ENCODE data around the gene C11orf86. TPM values are rescaled to one million over a fixed set of nuclear protein-coding genes. Genes with fewer than 3 reads are reported as not detected.
"Not testable (repeated sequence)": the region's sequence is repeated elsewhere in the genome, so short reads cannot be mapped to it uniquely, and the experiment has no call there.

The C11orf86 gene
- polyA plus RNA-seq, 4 donors, result 29.8 to 801 (median 320) TPM

DNA sequence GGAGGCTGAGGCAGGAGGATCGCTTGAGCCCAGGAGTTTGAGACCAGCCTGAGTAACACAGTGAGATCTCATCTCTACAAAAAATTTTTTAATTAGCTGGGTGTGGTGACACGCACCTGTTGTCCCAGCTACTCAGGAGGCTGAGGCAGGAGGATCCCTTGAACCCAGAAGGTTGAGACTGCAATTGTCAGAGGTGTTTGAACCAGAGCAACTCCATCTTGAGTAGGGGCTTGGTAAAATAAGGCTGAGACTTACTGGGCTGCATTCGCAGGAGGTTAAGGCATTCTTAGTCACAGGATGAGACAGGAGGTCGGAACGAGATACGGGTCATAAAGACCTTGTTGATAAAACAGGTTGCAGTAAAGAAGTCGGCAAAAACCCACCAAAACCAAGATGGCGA lies 30.1 kb downstream of the C11orf86 start:
- not testable (repeated sequence) for H3K27ac ChIP-seq (ENCODE audit: low read depth in 1 of 3, low read length in 2 of 3); FAIRE-seq; H3K4me3 ChIP-seq (ENCODE audit: low read depth in 1 of 3, low read length in 3 of 3); DNase-seq; H3K27me3 ChIP-seq (ENCODE audit: control insufficient read depth in 3 of 3, insufficient read depth in 3 of 3, low read length in 3 of 3); H3K4me1 ChIP-seq (ENCODE audit: control insufficient read depth in 3 of 3, insufficient read depth in 2 of 3, low read depth in 1 of 3, low read length in 2 of 3); H3K36me3 ChIP-seq (ENCODE audit: control insufficient read depth in 3 of 3, insufficient read depth in 2 of 3, low read depth in 1 of 3, low read length in 3 of 3); H3K9me3 ChIP-seq (ENCODE audit: control insufficient read depth in 2 of 2, insufficient read depth in 1 of 2, low read depth in 1 of 2, low read length in 1 of 2)
- WGBS, 3 donors, result 86 to 95% (median 93%) methylated on average over 8 of the region's 8 CpGs

DNA sequence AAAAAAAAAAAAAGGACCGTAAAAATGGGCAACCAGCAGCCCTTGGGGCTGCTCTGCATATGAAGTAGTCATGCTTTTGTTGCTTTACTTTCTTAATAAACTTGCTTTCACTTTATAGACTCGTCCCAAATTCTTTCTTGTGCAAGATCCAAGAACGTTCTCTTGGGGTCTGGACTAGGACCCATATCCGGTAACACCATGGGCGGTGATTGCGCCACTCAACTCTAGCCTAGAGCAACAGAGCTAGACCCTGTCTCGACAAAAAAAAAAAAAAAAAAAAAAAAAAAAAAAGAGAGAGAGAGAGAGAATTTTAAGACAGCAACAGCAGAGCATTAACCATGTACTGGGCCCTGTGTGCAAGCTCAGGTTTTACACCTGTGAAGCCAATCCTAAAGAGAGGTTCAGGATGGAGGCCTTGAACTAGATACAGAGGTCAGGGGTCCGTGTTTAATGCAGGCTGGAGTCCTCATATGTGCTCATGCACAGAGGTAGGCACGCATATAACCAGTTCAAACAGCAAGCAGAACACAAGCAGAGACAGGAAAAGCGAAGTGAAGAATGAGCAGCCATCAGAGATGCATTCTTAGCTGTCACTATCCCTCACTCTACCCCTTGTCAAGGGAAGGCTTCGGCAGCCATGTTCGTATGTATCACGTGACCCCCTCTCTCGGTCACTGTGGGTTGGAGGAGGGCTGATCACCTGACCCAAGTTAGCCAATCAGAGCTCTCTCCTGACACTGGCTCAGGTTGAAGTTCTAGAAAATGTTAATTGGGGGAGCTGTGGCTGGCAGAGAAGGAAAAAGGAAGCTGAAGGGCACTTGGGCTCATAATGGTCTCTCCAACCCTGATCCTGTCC lies 31.2 kb downstream of the C11orf86 start:
- DNase-seq (no peak), FAIRE-seq (no peak)
- Histone ChIP-seq H3K4me1 (ENCODE audit: control insufficient read depth in 3 of 3, insufficient read depth in 2 of 3, low read depth in 1 of 3, low read length in 2 of 3) (no peaks in the 10 kb centered on the region), H3K27ac (ENCODE audit: low read depth in 1 of 3, low read length in 2 of 3) (no peak overlapping the region), H3K27me3 (ENCODE audit: control insufficient read depth in 3 of 3, insufficient read depth in 3 of 3, low read length in 3 of 3) (no peaks in the 10 kb centered on the region), H3K36me3 (ENCODE audit: control insufficient read depth in 3 of 3, insufficient read depth in 2 of 3, low read depth in 1 of 3, low read length in 3 of 3) (no peaks in the 10 kb centered on the region), H3K9me3 (ENCODE audit: control insufficient read depth in 2 of 2, insufficient read depth in 1 of 2, low read depth in 1 of 2, low read length in 1 of 2) (no peaks in the 10 kb centered on the region), H3K4me3 (ENCODE audit: low read depth in 1 of 3, low read length in 3 of 3) (no peak overlapping the region)
- WGBS, 3 donors, result 85 to 90% (median 88%) methylated on average over 14 of the region's 14 CpGs

GRCh38 chr11:67007126-67007525 lies 32.0 kb downstream of the C11orf86 start:
- 91 to 96% (median 91%) methylated on average over 7 of the region's 7 CpGs for WGBS, 3 donors
- Histone ChIP-seq H3K4me1 (ENCODE audit: control insufficient read depth in 3 of 3, insufficient read depth in 2 of 3, low read depth in 1 of 3, low read length in 2 of 3) (no peaks in the 10 kb centered on the region), H3K36me3 (ENCODE audit: control insufficient read depth in 3 of 3, insufficient read depth in 2 of 3, low read depth in 1 of 3, low read length in 3 of 3) (no peaks in the 10 kb centered on the region), H3K9me3 (ENCODE audit: control insufficient read depth in 2 of 2, insufficient read depth in 1 of 2, low read depth in 1 of 2, low read length in 1 of 2) (no peaks in the 10 kb centered on the region), H3K4me3 (ENCODE audit: low read depth in 1 of 3, low read length in 3 of 3) (no peak overlapping the region), H3K27me3 (ENCODE audit: control insufficient read depth in 3 of 3, insufficient read depth in 3 of 3, low read length in 3 of 3) (no peaks in the 10 kb centered on the region), H3K27ac (ENCODE audit: low read depth in 1 of 3, low read length in 2 of 3) (no peak overlapping the region)
- FAIRE-seq (no peak), DNase-seq (no peak)

- no peak overlapping the region for H3K4me3 ChIP-seq (ENCODE audit: low read depth in 1 of 3, low read length in 3 of 3)
- 73 to 80% (median 74%) methylated on average over 7 of the region's 7 CpGs for WGBS, 3 donors
- no peaks in the 10 kb centered on the region for H3K4me1 ChIP-seq (ENCODE audit: control insufficient read depth in 3 of 3, insufficient read depth in 2 of 3, low read depth in 1 of 3, low read length in 2 of 3)
- H3K27me3 ChIP-seq (ENCODE audit: control insufficient read depth in 3 of 3, insufficient read depth in 3 of 3, low read length in 3 of 3), result no peaks in the 10 kb centered on the region
- DNase-seq (no peak), FAIRE-seq (no peak)
- no peak overlapping the region for H3K27ac ChIP-seq (ENCODE audit: low read depth in 1 of 3, low read length in 2 of 3)
- H3K36me3 ChIP-seq (ENCODE audit: control insufficient read depth in 3 of 3, insufficient read depth in 2 of 3, low read depth in 1 of 3, low read length in 3 of 3), result no peaks in the 10 kb centered on the region
- H3K9me3 ChIP-seq (ENCODE audit: control insufficient read depth in 2 of 2, insufficient read depth in 1 of 2, low read depth in 1 of 2, low read length in 1 of 2), result no peaks in the 10 kb centered on the region
Measured at GRCh38 chr11:67010296-67010905, 35.3 kb downstream of the C11orf86 start.

DNA sequence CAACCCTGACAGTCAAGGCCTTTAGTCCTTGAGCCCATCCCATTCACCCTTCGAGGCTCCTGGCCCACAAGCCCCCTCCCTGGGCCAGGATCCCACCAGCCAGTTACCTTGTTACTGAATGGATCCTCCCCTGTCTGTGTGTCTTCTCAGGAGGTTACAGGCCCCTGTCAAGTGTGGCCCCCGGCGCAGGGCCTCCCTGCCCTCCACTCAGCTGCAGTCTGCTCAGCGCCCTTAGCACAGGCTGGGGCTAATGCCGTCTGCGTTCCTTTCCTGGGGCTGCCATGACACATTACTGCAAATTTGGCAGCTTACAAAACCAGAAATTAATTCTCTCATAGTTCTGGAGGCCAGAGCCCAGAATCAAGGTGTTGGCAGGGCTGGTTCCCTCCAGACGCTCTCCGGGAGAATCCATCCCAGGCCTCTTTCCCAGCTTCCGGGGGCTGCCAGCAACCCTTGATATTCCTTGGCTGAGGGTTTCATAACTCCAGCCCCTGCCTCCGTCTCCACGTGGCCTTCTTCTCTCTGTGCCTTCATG lies 38.5 kb downstream of the C11orf86 start:
- H3K27me3 ChIP-seq (ENCODE audit: control insufficient read depth in 3 of 3, insufficient read depth in 3 of 3, low read length in 3 of 3), result no peaks in the 10 kb centered on the region
- DNase-seq (no peak), FAIRE-seq (no peak)
- H3K4me3 ChIP-seq (ENCODE audit: low read depth in 1 of 3, low read length in 3 of 3), result no peak overlapping the region
- no peaks in the 10 kb centered on the region for H3K9me3 ChIP-seq (ENCODE audit: control insufficient read depth in 2 of 2, insufficient read depth in 1 of 2, low read depth in 1 of 2, low read length in 1 of 2)
- no peaks in the 10 kb centered on the region for H3K36me3 ChIP-seq (ENCODE audit: control insufficient read depth in 3 of 3, insufficient read depth in 2 of 3, low read depth in 1 of 3, low read length in 3 of 3)
- WGBS, 3 donors, result 87 to 89% (median 89%) methylated on average over 11 of the region's 11 CpGs
- no peak overlapping the region for H3K27ac ChIP-seq (ENCODE audit: low read depth in 1 of 3, low read length in 2 of 3)
- H3K4me1 ChIP-seq (ENCODE audit: control insufficient read depth in 3 of 3, insufficient read depth in 2 of 3, low read depth in 1 of 3, low read length in 2 of 3), result no peaks in the 10 kb centered on the region

DNA sequence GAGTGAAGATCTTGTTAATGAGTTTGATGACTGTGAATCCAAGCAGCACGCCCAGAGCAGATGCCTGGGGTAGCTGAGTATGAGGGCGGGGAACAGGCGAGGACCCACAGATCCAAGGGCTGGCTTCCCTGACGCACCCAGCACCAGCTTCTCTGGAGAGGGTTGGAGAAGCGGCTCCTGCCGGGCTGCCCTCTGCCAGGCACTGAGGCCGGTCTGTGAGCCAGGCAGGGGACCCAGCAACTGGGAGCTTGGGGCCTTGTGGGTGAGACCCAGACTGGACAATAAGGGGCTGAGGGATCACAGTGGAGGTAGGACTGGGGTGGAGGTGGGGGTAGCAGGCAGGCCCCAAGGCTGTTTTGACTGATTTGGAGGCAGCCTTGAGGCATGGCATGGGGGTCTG lies 39.2 kb downstream of the C11orf86 start:
- WGBS, 3 donors, result 89 to 94% (median 89%) methylated on average over 7 of the region's 7 CpGs

GRCh38 chr11:67015048-67015447 lies 39.9 kb downstream of the C11orf86 start:
- Histone ChIP-seq H3K9me3 (ENCODE audit: control insufficient read depth in 2 of 2, insufficient read depth in 1 of 2, low read depth in 1 of 2, low read length in 1 of 2) (no peaks in the 10 kb centered on the region), H3K27me3 (ENCODE audit: control insufficient read depth in 3 of 3, insufficient read depth in 3 of 3, low read length in 3 of 3) (no peaks in the 10 kb centered on the region)
- DNase-seq, result no peak

More for the DNA sequence above, 39.2 kb downstream of the C11orf86 start:
- H3K4me3 ChIP-seq (ENCODE audit: low read depth in 1 of 3, low read length in 3 of 3), result no peak overlapping the region
- no peak for FAIRE-seq
- no peak overlapping the region for H3K27ac ChIP-seq (ENCODE audit: low read depth in 1 of 3, low read length in 2 of 3)
- DNase-seq, result no peak
- H3K9me3 ChIP-seq (ENCODE audit: control insufficient read depth in 2 of 2, insufficient read depth in 1 of 2, low read depth in 1 of 2, low read length in 1 of 2), result no peaks in the 10 kb centered on the region
- no peaks in the 10 kb centered on the region for H3K4me1 ChIP-seq (ENCODE audit: control insufficient read depth in 3 of 3, insufficient read depth in 2 of 3, low read depth in 1 of 3, low read length in 2 of 3)
- H3K36me3 ChIP-seq (ENCODE audit: control insufficient read depth in 3 of 3, insufficient read depth in 2 of 3, low read depth in 1 of 3, low read length in 3 of 3), result no peaks in the 10 kb centered on the region
- no peaks in the 10 kb centered on the region for H3K27me3 ChIP-seq (ENCODE audit: control insufficient read depth in 3 of 3, insufficient read depth in 3 of 3, low read length in 3 of 3)

DNA sequence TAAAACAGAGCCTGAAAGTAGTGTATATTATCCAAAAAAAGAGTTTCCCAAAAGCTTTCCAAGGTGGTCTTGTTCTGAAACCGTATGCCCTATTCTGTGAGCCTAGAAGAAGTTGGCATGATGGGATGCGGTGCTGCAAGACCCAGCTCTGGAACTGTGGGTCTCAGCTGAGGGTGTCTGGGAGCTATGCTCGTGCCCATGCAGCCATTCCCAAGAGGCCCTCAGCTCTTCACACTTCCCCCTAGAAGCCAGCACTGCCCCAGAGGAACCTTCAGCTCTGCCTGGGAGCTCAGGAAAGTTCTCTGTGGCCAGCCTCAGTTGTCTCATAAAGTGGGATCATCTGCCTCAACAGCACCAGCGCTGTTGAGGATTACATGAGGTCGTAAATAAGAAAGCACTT lies 41.4 kb downstream of the C11orf86 start:
- no peak overlapping the region for H3K27ac ChIP-seq (ENCODE audit: low read depth in 1 of 3, low read length in 2 of 3)
- WGBS, 3 donors, result 81 to 89% (median 82%) methylated on average over 5 of the region's 5 CpGs

More at GRCh38 chr11:67015048-67015447, 39.9 kb downstream of the C11orf86 start:
- no peaks in the 10 kb centered on the region for H3K36me3 ChIP-seq (ENCODE audit: control insufficient read depth in 3 of 3, insufficient read depth in 2 of 3, low read depth in 1 of 3, low read length in 3 of 3)
- H3K4me3 ChIP-seq (ENCODE audit: low read depth in 1 of 3, low read length in 3 of 3), result no peak overlapping the region
- FAIRE-seq, result no peak
- no peaks in the 10 kb centered on the region for H3K4me1 ChIP-seq (ENCODE audit: control insufficient read depth in 3 of 3, insufficient read depth in 2 of 3, low read depth in 1 of 3, low read length in 2 of 3)
- 89 to 92% (median 90%) methylated on average over 8 of the region's 8 CpGs for WGBS, 3 donors
- H3K27ac ChIP-seq (ENCODE audit: low read depth in 1 of 3, low read length in 2 of 3), result no peak overlapping the region

More for the DNA sequence above, 41.4 kb downstream of the C11orf86 start:
- Histone ChIP-seq H3K36me3 (ENCODE audit: control insufficient read depth in 3 of 3, insufficient read depth in 2 of 3, low read depth in 1 of 3, low read length in 3 of 3) (no peaks in the 10 kb centered on the region), H3K4me3 (ENCODE audit: low read depth in 1 of 3, low read length in 3 of 3) (no peak overlapping the region), H3K9me3 (ENCODE audit: control insufficient read depth in 2 of 2, insufficient read depth in 1 of 2, low read depth in 1 of 2, low read length in 1 of 2) (no peaks in the 10 kb centered on the region), H3K4me1 (ENCODE audit: control insufficient read depth in 3 of 3, insufficient read depth in 2 of 3, low read depth in 1 of 3, low read length in 2 of 3) (no peaks in the 10 kb centered on the region), H3K27me3 (ENCODE audit: control insufficient read depth in 3 of 3, insufficient read depth in 3 of 3, low read length in 3 of 3) (peaks cover 0 to 4% (median 0%) of the 10 kb centered on the region in 3 donors)
- DNase-seq (no peak), FAIRE-seq (no peak)
